ENCODE results near the gene ZIM2. TPM values are rescaled to one million over a fixed set of nuclear protein-coding genes. Genes with fewer than 3 reads are reported as not detected.
A peak's percentile ranks its signal among the peaks of the same experiment; 100 is the strongest.

Gene ZIM2
- total and polyA plus RNA-seq, 10 donors = 0.73 TPM; not detected in 9

DNA sequence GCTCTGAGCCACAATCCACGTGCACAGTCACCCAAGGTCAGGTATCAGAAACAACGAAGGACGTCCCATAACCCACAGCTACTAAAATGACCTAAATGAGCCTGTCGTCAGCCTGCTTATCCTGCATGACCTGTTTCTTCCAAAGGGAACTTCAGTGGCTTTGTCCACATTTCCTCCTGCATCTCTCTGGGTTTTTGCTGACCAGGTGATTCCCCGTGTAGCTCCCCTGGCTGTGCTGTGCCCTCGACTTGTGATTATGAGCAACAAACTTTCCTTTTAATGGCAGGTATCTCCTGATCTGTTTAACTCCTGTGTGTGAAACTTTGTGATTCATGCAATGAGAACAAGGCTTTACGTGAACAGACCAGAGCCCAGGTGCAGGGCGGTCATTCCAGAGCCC lies 81.0 kb downstream of the ZIM2 start:
- Histone ChIP-seq H3K27ac (no peak overlapping the region), H3K9me3 (peaks cover 0 to 97% (median 66%) of the 10 kb centered on the region in 8 donors), H3K4me1 (no peaks in the 10 kb centered on the region), H3K36me3 (no peaks in the 10 kb centered on the region), H3K27me3 (replicated peaks in 1 of 7) (no peaks in the 10 kb centered on the region), H3K4me3 (no peak overlapping the region)
- 75 to 89% (median 84%) methylated on average over 8 of the region's 8 CpGs for WGBS, 5 donors
- TF ChIP-seq, protein P1, sequence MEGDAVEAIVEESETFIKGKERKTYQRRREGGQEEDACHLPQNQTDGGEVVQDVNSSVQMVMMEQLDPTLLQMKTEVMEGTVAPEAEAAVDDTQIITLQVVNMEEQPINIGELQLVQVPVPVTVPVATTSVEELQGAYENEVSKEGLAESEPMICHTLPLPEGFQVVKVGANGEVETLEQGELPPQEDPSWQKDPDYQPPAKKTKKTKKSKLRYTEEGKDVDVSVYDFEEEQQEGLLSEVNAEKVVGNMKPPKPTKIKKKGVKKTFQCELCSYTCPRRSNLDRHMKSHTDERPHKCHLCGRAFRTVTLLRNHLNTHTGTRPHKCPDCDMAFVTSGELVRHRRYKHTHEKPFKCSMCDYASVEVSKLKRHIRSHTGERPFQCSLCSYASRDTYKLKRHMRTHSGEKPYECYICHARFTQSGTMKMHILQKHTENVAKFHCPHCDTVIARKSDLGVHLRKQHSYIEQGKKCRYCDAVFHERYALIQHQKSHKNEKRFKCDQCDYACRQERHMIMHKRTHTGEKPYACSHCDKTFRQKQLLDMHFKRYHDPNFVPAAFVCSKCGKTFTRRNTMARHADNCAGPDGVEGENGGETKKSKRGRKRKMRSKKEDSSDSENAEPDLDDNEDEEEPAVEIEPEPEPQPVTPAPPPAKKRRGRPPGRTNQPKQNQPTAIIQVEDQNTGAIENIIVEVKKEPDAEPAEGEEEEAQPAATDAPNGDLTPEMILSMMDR (IDR thresholded peaks at IDR 0.05 in 8 of 11, conservative IDR thresholded peaks at IDR 0.05 in 3 of 11) = no peak
- TF ChIP-seq POLR2A (IDR thresholded peaks at IDR 0.05) (no peak), POLR2AphosphoS5 (IDR thresholded peaks at IDR 0.05) (no peak)
- intact Hi-C loops (cut with DNase I; ENCODE audit: low total_unique reads) = no loop called here
- no peak for DNase-seq

DNA sequence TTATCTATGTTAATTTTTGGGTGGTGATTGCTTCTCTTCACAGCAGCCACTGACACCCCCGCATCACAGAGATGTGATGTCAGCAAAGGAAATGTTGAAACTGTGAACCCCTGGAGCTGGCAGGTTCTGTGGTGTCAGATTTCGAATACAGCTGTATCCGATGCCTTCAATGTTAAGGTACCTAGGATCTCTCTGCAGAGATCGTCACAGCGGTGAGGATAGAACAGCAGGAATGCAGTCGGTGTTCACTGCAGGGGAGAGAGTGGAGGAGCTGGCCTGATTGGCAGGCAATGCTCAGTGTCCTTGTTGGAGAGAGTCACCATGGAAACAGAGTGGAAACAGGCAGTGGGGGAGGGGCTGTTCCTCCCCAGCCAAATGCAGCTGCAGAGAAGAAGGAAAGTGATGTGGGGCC lies 89.4 kb downstream of the ZIM2 start:
- H3K36me3 ChIP-seq = no peaks in the 10 kb centered on the region
- H3K9me3 ChIP-seq = peaks cover 0 to 84% (median 27%) of the 10 kb centered on the region in 8 donors
- no peak for DNase-seq
- peaks cover 0 to 4% (median 0%) of the 10 kb centered on the region in 7 donors for H3K27me3 ChIP-seq (replicated peaks in 1 of 7)
- intact Hi-C loops (cut with DNase I; ENCODE audit: low total_unique reads) = no loop called here
- 12 to 31% (median 16%) methylated on average over 6 of the region's 6 CpGs for WGBS, 5 donors
- no peak overlapping the region for H3K27ac ChIP-seq
- no peak overlapping the region for H3K4me3 ChIP-seq
- TF ChIP-seq POLR2A (IDR thresholded peaks at IDR 0.05) (no peak), POLR2AphosphoS5 (IDR thresholded peaks at IDR 0.05) (no peak)
- H3K4me1 ChIP-seq = no peaks in the 10 kb centered on the region

DNA sequence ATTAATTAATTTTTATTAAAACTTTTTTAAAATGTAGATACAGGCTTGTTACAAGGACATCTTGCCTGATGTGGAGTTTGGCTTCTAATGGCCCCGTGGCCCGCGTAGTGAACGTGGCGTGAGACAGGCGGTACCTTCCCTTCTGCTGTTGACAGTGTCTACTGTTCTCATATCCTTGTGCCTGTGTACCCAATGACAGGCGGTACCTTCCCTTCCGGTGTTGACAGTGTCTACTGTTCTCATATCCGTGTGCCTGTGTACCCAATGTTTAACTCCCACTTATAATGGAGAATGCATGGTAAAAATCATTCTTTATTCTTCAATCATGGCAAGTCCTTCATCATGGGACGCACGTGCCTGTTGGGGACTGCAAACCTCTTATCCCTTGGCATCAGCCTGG lies 89.9 kb downstream of the ZIM2 start:
- no peak overlapping the region for H3K4me3 ChIP-seq
- H3K9me3 ChIP-seq = peaks cover 0 to 84% (median 28%) of the 10 kb centered on the region in 8 donors
- no peaks in the 10 kb centered on the region for H3K4me1 ChIP-seq
- H3K36me3 ChIP-seq = no peaks in the 10 kb centered on the region
- TF ChIP-seq POLR2A (IDR thresholded peaks at IDR 0.05) (no peak), POLR2AphosphoS5 (IDR thresholded peaks at IDR 0.05) (no peak)
- TF ChIP-seq, protein P1 (IDR thresholded peaks at IDR 0.05 in 8 of 11, conservative IDR thresholded peaks at IDR 0.05 in 3 of 11) = no peak
- no peak overlapping the region for H3K27ac ChIP-seq
- 69 to 76% (median 73%) methylated on average over 11 of the region's 11 CpGs for WGBS, 5 donors
- intact Hi-C loops (cut with DNase I; ENCODE audit: low total_unique reads) = no loop called here
- H3K27me3 ChIP-seq (replicated peaks in 1 of 7) = peaks cover 0 to 4% (median 0%) of the 10 kb centered on the region in 7 donors
- no peak for DNase-seq

DNA sequence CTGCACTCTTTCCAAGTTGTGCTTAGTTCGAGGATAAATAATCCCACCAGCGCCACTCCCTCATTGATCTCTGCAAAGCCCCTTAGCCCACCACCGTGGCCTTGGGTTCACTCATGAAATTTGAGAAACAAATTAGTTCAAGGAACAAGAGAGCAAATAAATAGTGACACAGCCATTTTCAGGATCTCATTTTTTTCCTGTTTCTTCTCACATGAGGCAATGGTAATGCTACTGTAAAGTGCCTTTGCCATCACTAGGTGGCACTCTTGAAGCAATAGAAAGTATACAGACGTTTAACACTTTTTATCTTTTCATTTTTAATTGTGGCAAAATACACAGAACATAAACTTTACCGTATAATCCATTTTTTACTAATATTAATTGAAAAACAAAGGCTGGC lies 92.1 kb downstream of the ZIM2 start:
- no peak for DNase-seq
- Histone ChIP-seq H3K27me3 (replicated peaks in 1 of 7) (peaks cover 0 to 4% (median 0%) of the 10 kb centered on the region in 7 donors), H3K9me3 (peaks cover 0 to 84% (median 28%) of the 10 kb centered on the region in 8 donors), H3K27ac (no peak overlapping the region), H3K4me3 (no peak overlapping the region), H3K36me3 (no peaks in the 10 kb centered on the region), H3K4me1 (no peaks in the 10 kb centered on the region)
- 18 to 30% (median 26%) methylated on average over 5 of the region's 5 CpGs for WGBS, 5 donors
- TF ChIP-seq, protein P1 (IDR thresholded peaks at IDR 0.05 in 8 of 11, conservative IDR thresholded peaks at IDR 0.05 in 3 of 11) = peak in 9 of 11 experiments; percentile 4 to 61 (median 46)
- no peak for TF ChIP-seq POLR2A (IDR thresholded peaks at IDR 0.05)
- intact Hi-C loops (cut with DNase I; ENCODE audit: low total_unique reads) = no loop called here

DNA sequence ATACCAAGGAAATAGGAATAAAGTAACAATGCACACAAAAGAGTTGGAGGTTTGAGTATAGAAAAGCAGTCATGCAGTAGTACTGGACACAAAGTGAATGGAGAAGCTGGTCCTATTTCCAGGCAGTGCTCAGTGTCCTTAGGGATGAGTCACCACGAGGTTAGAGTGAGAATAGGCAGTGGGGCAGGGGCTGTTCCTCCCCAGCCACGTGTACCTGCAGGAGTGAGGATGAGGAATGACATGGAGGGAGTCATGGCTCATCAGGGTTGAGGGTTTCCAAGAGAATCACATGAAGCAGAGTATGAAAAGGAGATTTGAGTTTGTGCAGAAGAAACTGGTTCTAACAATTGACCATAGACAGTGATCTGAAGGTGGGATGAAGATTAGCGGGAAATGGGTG lies 94.2 kb downstream of the ZIM2 start:
- no peaks in the 10 kb centered on the region for H3K4me1 ChIP-seq
- H3K9me3 ChIP-seq = peaks cover 0 to 87% (median 29%) of the 10 kb centered on the region in 8 donors
- WGBS, 5 donors = 37 to 45% (median 42%) methylated on average over 3 of the region's 3 CpGs
- H3K27me3 ChIP-seq (replicated peaks in 1 of 7) = peaks cover 0 to 4% (median 0%) of the 10 kb centered on the region in 7 donors
- no peak overlapping the region for H3K4me3 ChIP-seq
- H3K27ac ChIP-seq = no peak overlapping the region
- intact Hi-C loops (cut with DNase I; ENCODE audit: low total_unique reads) = no loop called here
- H3K36me3 ChIP-seq = no peaks in the 10 kb centered on the region
- no peak for DNase-seq
- TF ChIP-seq POLR2AphosphoS5 (IDR thresholded peaks at IDR 0.05) = no peak
